T-helper 2 cell treated with Interferon-gamma antibody and Interleukin-4, amounts not matched to agents 5 μg/mL and 100 μg/mL, for 36 hours (primary cell): ENCODE results near the gene NECTIN1.

Experiments
- DNase-seq: peaks from one replicate; pipeline ENCODE4 v3.0.0; 2021; ENCODE audit warnings: low spot score
- H3K27ac Mint-ChIP-seq: one replicate; pipeline ENCODE4 v1.8.0; 2021; ENCODE audit warnings: mild to moderate bottlenecking, mixed read lengths
- H3K27me3 Mint-ChIP-seq: one replicate; pipeline ENCODE4 v1.8.0; 2021; ENCODE audit warnings: low read depth, mixed read lengths
- H3K36me3 Mint-ChIP-seq: one replicate; pipeline ENCODE4 v1.8.0; 2021; ENCODE audit warnings: low read depth, mixed read lengths
- H3K4me1 Mint-ChIP-seq: one replicate; pipeline ENCODE4 v1.8.0; 2021; ENCODE audit warnings: low read depth, mixed read lengths
- H3K4me3 Mint-ChIP-seq: one replicate; pipeline ENCODE4 v1.8.0; 2022; ENCODE audit warnings: mild to moderate bottlenecking, moderate library complexity, mixed read lengths
- H3K9me3 Mint-ChIP-seq: one replicate; pipeline ENCODE4 v1.8.0; 2021; ENCODE audit warnings: mixed read lengths

Gene NECTIN1, protein sequence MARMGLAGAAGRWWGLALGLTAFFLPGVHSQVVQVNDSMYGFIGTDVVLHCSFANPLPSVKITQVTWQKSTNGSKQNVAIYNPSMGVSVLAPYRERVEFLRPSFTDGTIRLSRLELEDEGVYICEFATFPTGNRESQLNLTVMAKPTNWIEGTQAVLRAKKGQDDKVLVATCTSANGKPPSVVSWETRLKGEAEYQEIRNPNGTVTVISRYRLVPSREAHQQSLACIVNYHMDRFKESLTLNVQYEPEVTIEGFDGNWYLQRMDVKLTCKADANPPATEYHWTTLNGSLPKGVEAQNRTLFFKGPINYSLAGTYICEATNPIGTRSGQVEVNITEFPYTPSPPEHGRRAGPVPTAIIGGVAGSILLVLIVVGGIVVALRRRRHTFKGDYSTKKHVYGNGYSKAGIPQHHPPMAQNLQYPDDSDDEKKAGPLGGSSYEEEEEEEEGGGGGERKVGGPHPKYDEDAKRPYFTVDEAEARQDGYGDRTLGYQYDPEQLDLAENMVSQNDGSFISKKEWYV

DNA sequence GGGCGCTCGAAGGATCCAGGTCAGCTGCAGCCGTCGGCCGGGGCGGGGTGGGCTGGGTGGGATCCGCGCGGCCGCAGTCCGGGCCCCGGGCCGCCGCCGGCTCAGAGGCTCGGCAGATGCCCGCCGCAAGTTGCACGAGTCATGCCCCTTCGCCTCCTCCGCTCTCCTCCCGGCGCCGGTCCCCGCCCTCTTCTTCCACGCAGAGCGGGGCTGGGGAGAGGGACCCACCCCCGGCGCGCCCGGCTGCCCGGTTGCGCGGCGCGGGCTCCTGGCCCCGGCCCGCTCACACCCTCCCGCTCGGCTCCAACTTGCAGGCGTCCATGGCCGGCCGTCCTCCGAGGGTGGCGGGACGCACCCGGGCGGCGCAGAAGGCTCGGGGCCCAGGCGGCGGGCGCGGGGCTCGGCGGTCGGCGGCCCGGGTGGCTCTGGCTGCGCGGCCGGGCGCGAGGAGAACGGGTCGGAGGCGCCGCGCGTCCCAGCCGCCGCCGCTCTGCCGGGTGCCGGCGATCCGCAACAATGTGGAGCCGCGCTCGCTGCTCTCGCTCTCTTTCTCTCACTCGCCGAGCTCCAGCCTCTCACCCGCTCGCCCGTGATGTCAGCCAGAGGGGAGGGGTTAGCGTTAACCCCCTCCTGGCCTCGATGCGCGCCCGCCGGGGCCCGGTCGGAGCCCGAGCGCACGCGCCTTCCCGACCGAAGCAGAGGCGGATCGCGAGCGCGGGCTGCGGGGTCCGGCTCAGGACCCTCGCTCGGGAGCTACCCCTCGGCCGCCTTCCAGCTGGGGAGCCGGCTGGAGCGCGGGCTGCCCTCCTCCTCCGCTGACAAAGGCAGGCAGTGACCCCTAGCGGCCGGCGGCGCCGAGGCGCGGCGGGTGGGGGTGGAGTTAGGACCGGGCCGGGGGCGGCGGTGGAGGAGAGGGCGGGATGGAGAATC, at the start of gene NECTIN1:
NECTIN1 (minus strand) TSS at position 550 of the 930 bp plus-strand sequence. CDS start 647 bp downstream, outside the sequence.
- peak; percentile 82 for DNase-seq
- Mint-ChIP-seq H3K9me3 (no peaks in the 10 kb centered on the region), H3K4me3 (peak within 1 kb of the TSS; percentile 83), H3K36me3 (no peaks in the 10 kb centered on the region), H3K27ac (peak within 1 kb of the TSS; percentile 14), H3K27me3 (peaks cover 72% of the 10 kb centered on the region), H3K4me1 (peaks cover 3% of the 10 kb centered on the region)

DNA sequence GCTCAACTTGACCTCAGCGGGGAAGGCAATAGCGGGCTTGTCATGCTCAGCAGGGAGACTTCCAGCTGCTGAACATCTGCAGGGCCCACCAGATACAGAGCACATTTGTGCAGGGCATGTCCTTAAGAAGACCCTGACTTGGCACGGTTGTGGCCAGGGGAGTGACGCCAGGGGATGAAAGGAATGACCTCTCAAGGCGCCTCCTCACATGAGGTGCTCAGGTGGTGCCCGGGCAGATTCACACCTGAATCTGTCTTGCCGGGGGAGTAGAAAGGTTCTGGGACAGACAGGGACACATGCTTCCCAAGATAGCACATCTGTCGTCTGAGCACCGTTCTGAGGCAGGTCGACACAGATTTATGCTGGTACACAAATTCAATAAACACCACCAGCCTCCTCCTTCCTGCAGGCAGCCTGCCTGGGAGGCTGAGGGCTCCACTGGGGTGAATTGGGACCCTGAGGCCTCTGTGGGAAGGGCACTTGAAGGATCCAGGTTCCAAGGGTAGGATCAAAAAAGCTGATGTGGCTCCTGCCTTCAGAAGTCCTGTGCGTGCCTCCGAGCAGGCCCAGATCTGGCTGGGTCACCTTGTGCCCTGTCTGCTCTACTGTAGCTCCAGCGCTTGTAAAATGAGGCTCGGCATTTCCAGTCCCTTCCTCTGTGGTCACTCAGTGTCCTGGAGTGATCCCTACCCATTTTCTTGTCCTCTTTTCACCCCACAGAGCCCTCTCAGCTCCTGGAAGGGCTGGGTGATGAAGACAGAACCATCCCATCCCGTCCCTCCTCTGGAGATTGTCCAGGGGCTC, 49.6 kb upstream of the NECTIN1 start:
- no peaks in the 10 kb centered on the region for H3K36me3 Mint-ChIP-seq
- DNase-seq: no peak
- H3K9me3 Mint-ChIP-seq: no peaks in the 10 kb centered on the region
- no peaks in the 10 kb centered on the region for H3K4me1 Mint-ChIP-seq
- H3K27me3 Mint-ChIP-seq: no peaks in the 10 kb centered on the region
- H3K27ac Mint-ChIP-seq: no peak overlapping the region
- no peak overlapping the region for H3K4me3 Mint-ChIP-seq

DNA sequence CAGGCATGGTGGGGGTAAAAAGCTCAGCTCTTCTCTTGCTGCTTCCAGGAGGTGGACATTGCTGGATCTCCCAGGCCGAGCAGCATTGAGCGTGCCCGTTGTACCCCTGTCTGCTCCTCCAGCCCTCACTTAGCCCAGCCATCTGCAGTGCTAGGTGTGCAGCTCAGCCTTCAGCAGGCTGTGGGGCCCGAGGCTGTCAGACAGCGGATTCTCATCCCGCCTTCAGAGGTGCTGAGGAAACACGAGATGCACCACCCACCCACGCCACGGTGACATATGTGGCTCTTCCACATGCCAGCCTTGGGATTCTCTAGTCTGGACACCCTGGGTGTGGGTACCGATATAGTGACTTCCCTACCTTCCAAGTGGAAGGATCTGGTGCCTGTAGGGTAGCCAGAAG, 48.9 kb upstream of the NECTIN1 start:
- H3K4me1 Mint-ChIP-seq: no peaks in the 10 kb centered on the region
- H3K36me3 Mint-ChIP-seq: no peaks in the 10 kb centered on the region
- H3K27ac Mint-ChIP-seq: no peak overlapping the region
- H3K27me3 Mint-ChIP-seq: no peaks in the 10 kb centered on the region
- no peak for DNase-seq
- H3K9me3 Mint-ChIP-seq: no peaks in the 10 kb centered on the region
- H3K4me3 Mint-ChIP-seq: no peak overlapping the region

DNA sequence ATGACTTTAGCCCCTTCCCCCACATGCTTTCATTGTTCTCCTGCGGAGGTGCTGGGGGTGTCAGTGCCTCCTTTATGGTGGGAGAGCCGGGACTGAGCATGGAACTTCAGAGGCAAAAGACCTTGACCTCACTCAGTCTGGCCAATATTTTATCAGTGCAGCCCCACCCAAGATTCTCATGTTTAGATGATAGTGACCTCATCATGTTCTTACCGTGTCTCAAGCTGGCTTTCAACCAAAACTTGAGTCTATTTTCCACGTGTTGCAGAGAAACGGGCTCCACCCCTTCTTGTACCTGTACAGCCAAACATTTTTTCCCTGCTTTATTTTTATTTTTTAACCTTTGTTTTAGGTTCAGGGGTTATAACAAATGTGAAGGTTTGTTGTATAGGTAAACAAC, 47.7 kb upstream of the NECTIN1 start:
- Mint-ChIP-seq H3K36me3 (no peaks in the 10 kb centered on the region), H3K4me1 (no peaks in the 10 kb centered on the region), H3K9me3 (no peaks in the 10 kb centered on the region), H3K27ac (no peak overlapping the region), H3K27me3 (no peaks in the 10 kb centered on the region), H3K4me3 (no peak overlapping the region)
- no peak for DNase-seq

DNA sequence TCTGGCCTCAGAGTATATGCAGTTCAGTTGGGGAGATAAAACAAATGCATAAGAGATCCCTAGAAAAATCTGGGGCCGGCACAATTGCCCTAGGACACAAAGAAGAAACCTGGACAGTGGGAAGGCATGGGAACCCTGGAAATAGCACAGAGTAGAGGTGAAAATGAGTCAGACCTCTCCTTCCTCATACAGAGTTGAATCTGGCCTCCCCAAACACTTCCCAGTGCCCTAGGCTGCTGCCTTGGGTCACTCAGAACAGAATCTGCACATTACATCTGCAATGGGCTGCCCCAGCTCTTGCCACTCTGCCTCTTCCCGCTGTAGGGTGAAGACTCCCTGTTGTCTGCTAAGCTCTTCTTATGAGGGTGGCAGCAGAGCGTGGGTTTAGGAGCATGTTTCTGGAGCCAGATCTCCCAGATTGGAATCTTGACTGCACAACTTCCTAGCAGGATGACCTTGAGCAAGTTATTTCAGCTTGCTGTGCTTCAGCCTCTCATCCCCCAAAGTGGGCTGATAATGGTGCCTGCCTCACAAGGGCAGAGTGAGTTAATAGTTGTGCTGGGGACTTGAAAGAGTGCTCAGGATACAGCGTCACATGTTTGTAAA, 47.1 kb upstream of the NECTIN1 start:
- Mint-ChIP-seq H3K27ac (no peak overlapping the region), H3K9me3 (no peaks in the 10 kb centered on the region), H3K4me1 (no peaks in the 10 kb centered on the region), H3K27me3 (no peaks in the 10 kb centered on the region), H3K4me3 (no peak overlapping the region), H3K36me3 (no peaks in the 10 kb centered on the region)
- DNase-seq: no peak

DNA sequence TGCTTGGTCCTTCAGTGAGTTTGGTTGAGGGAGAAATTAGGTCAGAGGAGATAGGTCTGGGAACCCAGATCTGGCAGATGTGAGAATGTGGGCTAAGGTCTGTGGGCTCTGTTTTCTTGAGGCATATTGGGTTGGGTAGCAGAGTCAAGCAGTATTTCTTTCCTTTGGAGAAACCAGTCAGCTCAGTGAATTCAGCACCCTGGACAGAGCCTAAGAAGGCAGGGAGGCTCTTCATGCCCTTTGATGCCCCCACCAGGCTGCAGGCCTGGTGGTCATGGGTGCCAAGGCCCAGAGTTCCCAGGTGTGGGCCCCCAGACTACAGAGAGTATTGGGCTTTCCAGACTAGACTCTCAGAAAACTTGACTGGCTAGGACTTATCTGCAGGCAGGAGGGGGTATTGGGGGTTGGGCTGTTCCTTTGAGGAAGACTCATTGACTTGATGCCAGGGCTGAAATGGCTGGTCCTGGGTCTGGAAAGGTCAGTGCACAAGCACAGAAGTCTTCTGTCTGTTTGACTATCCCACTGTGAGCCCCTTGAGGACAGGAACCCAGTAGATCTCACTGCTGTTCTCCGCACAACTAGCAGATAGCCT, 45.3 kb upstream of the NECTIN1 start:
- no peaks in the 10 kb centered on the region for H3K27me3 Mint-ChIP-seq
- DNase-seq: no peak
- no peak overlapping the region for H3K4me3 Mint-ChIP-seq

DNA sequence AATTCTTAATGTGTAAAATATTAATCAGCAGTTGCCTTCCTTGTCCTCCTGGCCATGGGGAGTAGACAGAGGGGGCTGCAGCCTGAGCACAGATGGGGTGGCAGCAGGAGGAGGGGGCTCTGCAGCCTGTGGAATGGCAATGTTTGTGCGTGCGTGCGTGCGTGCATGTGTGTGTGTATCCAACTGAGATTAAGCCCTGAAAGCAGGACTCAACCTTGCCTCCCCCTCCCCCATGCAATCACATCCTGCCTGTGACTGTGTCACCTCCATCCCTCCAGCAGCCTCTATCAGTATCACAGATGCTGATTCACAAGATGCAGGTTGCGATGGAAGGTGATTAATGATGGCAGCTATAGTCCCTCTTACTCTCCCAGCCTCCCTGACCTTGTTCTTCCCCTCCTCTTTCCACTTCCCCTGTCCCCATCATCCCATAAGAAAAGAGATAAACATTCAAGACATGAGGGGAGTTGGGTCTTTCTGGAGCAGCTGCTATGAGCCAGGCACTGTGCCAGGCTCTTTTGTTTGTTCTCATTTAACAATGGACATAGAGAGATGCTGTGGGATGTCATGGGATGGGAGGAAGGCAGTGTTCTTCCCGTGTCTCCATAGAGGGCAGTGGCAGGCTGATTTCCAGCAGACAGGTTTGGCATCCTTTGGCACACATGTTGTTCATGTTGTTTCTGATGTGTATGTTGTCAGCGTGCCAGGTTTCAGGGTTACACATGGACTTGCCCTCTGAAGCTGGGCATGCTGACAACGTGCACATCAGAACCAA, 43.8 kb upstream of the NECTIN1 start:
- no peak overlapping the region for H3K27ac Mint-ChIP-seq
- no peak overlapping the region for H3K4me3 Mint-ChIP-seq
- no peaks in the 10 kb centered on the region for H3K4me1 Mint-ChIP-seq
- DNase-seq: no peak
- H3K27me3 Mint-ChIP-seq: peaks cover 4% of the 10 kb centered on the region
- H3K36me3 Mint-ChIP-seq: no peaks in the 10 kb centered on the region
- no peaks in the 10 kb centered on the region for H3K9me3 Mint-ChIP-seq

More for the DNA sequence above, 45.3 kb upstream of the NECTIN1 start:
- H3K9me3 Mint-ChIP-seq: no peaks in the 10 kb centered on the region
- H3K36me3 Mint-ChIP-seq: no peaks in the 10 kb centered on the region
- H3K4me1 Mint-ChIP-seq: no peaks in the 10 kb centered on the region
- H3K27ac Mint-ChIP-seq: no peak overlapping the region

DNA sequence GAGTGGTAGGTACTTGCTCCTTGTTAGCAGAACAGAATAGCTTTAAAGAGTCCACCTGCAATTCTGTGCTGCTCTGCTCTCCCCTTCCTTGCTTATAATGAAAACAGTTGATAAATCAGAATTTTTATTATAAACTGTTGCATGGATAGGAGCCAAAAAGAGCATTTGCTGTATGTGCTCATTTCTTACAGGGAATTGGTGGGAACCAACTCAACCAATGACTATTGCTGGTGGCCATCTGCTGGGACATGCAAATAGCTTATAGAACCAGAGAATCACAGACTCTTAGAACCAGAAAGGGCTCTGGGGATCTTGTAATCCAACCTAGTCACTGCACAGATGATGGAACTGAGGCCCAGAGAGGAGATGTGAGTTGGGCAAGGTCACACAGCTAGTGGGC, 43.1 kb upstream of the NECTIN1 start:
- Mint-ChIP-seq H3K4me3 (no peak overlapping the region), H3K27ac (no peak overlapping the region), H3K4me1 (no peaks in the 10 kb centered on the region), H3K36me3 (no peaks in the 10 kb centered on the region), H3K27me3 (peaks cover 5% of the 10 kb centered on the region), H3K9me3 (no peaks in the 10 kb centered on the region)
- DNase-seq: no peak

DNA sequence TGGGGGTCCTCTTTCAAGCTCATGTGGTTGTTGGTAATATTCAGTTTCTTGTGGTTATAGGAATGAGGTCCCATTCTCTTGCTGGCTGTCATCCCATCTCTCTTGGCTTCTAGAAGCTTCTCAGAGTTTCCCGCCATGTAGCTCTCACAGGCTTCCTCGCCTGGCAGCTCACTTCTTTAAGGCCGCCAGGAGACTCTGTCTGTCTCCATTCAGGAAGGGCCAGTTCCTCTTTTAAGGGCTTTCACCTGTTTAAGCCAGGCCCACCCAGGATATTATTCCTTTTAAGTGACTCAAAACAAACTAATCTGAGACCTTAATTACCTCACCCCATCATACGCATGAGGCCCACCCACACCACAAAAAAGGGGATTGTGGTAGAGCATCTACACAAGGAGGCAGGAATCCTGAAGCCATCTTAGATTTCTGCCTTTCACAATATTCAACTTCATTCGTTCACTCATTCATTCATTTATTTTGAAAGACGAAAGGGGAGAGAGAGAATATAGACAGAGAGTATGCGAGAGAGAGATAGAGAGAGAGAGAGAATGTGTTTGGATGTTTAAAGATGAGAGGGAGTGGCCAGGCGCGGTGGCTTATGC, 42.3 kb upstream of the NECTIN1 start:
- no peak for DNase-seq
- Mint-ChIP-seq H3K36me3 (no peaks in the 10 kb centered on the region), H3K9me3 (no peaks in the 10 kb centered on the region), H3K4me1 (no peaks in the 10 kb centered on the region), H3K27me3 (peaks cover 5% of the 10 kb centered on the region), H3K4me3 (no peak overlapping the region), H3K27ac (no peak overlapping the region)

DNA sequence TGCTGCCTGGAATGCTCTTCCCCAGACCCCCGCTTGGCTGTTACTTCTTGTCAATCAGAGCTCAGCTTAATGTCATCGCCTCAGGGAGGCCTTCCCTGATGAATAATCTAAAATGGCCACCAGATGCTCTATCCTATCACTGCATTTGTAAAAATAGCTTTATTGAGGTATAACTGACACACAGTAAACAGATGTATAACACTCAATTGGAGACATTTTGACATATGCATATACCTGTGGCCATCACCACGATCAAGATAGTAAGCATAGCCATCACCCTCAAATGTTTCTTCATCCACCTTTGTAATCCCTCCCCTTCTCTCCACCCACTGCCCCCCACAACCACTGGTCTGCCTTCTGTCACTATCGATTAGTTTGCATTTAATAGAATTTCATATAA, 36.6 kb upstream of the NECTIN1 start:
- no peak overlapping the region for H3K4me3 Mint-ChIP-seq

DNA sequence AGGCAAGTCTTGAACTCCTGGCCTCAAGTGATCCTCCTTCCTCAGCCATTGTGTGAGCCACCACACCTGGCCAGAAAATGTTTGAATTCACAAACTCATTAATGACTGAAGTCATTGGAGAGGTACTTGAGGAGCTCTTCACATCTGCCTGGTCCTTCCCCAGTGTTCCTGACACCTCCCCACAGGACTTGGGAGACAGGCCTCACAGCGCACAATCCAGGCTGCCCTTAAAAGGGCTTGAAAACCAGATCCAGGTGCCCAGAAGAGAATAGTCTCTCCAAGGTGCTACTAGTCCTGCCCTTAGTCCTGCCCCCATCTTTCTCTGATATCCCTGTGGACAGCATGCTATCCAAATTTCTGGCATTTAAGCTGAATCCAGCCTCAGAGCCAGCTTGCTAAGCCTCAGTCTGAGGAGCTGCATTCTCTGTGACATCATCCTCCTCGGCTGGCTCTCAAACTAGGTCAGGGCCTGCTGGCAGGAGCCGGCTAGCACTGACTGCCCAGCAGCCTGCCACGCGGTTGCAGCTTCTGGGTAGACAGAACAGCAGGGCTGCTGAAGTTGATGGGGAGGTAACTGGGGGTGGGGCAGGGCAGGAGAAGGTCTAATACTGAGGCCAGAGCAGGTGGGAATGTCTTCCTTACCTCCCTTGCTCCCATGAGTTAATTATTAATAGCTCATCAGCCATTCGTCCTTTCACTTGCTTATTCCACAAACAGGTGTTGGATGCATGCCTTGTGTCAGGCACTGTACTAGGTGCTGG, 35.3 kb upstream of the NECTIN1 start:
- no peak overlapping the region for H3K4me3 Mint-ChIP-seq
- no peak for DNase-seq
- H3K27me3 Mint-ChIP-seq: peaks cover 5% of the 10 kb centered on the region
- H3K36me3 Mint-ChIP-seq: no peaks in the 10 kb centered on the region
- H3K27ac Mint-ChIP-seq: no peak overlapping the region
- H3K4me1 Mint-ChIP-seq: no peaks in the 10 kb centered on the region
- no peaks in the 10 kb centered on the region for H3K9me3 Mint-ChIP-seq

More for the DNA sequence above, 36.6 kb upstream of the NECTIN1 start:
- H3K9me3 Mint-ChIP-seq: no peaks in the 10 kb centered on the region
- H3K27ac Mint-ChIP-seq: no peak overlapping the region
- no peak for DNase-seq
- H3K27me3 Mint-ChIP-seq: peaks cover 5% of the 10 kb centered on the region
- H3K36me3 Mint-ChIP-seq: no peaks in the 10 kb centered on the region
- H3K4me1 Mint-ChIP-seq: no peaks in the 10 kb centered on the region
